Measurements from ENCODE around the gene CCR5. TPM values are rescaled to one million over a fixed set of nuclear protein-coding genes. Genes with fewer than 3 reads are reported as not detected.

CCR5 gene
- total and polyA plus RNA-seq, 2 of the 8 experiments (the other 6 are each of a cell fraction or from before 2014, with no cell fraction given) = not detected

GRCh38 chr3:46393011-46393410 is 22.3 kb downstream of the CCR5 start:
- Histone ChIP-seq H2BK120ac (replicated peaks; ENCODE audit: low read depth, low read length) (no peak overlapping the region), H3K9me3 (ENCODE audit: insufficient read depth in 2 of 2, low read depth in 1 of 2, low read length in 1 of 2) (no peaks in the 10 kb centered on the region), H3K18ac (ENCODE audit: extremely low read depth, low read length) (no peak overlapping the region), H2BK12ac (ENCODE audit: low read depth, low read length) (0 out of 2 replicates have a peak overlapping the region, but pooled peaks have one; percentile 23), H4K20me1 (replicated peaks in 1 of 2; ENCODE audit: control insufficient read depth in 1 of 2, insufficient read depth in 2 of 2, low read length in 2 of 2) (no peaks in the 10 kb centered on the region), H3K36me3 (ENCODE audit: control insufficient read depth in 2 of 4, insufficient read depth in 4 of 4, low read length in 3 of 4) (no peaks in the 10 kb centered on the region), H3K27me3 (replicated peaks in 1 of 4; ENCODE audit: control insufficient read depth in 3 of 4, extremely low read depth in 1 of 4, insufficient read depth in 3 of 4, low read length in 3 of 4) (no peaks in the 10 kb centered on the region), H3K79me2 (ENCODE audit: control insufficient read depth in 1 of 2, insufficient read depth in 2 of 2, low read length in 2 of 2) (no peaks in the 10 kb centered on the region), H2BK15ac (ENCODE audit: low read length) (no peak overlapping the region), H3K14ac (ENCODE audit: insufficient read length) (no peak overlapping the region), H4K91ac (replicated peaks; ENCODE audit: insufficient read length, low read length) (no peak overlapping the region), H3K4me1 (replicated peaks in 1 of 4; ENCODE audit: control insufficient read depth in 3 of 4, insufficient read depth in 4 of 4, low read length in 3 of 4) (peaks cover 0 to 6% (median under 1%) of the 10 kb centered on the region in 4 experiments; a peak in 1 of 7 replicates), H2AK5ac (ENCODE audit: low read depth, low read length) (no peak overlapping the region), H3K4me2 (ENCODE audit: insufficient read depth in 1 of 2, low read depth in 2 of 2, low read length in 2 of 2) (no peak overlapping the region), H3K23me2 (ENCODE audit: low read depth, low read length) (no peaks in the 10 kb centered on the region), H3K23ac (ENCODE audit: insufficient read length) (no peak overlapping the region), H3K4ac (replicated peaks; ENCODE audit: insufficient read length, low read depth, low read length) (no peak overlapping the region), H3K9ac (replicated peaks in 1 of 4; ENCODE audit: extremely low read depth in 1 of 4, low read depth in 3 of 4, low read length in 3 of 4) (no peak overlapping the region), H3K56ac (replicated peaks; ENCODE audit: insufficient read length, low read depth, low read length) (no peak overlapping the region), H2BK5ac (ENCODE audit: low read depth, low read length) (no peak overlapping the region), H3K79me1 (ENCODE audit: low read depth, low read length) (no peaks in the 10 kb centered on the region), H4K8ac (ENCODE audit: extremely low read depth, insufficient read depth, low read length) (no peak overlapping the region), H4K5ac (ENCODE audit: insufficient read length, low read depth, low read length) (no peak overlapping the region), H3K27ac (ENCODE audit: low read depth, low read length) (no peak overlapping the region), H3K4me3 (ENCODE audit: extremely low read depth in 1 of 4, insufficient read depth in 2 of 4, low read depth in 3 of 4, low read length in 4 of 4) (no peak overlapping the region), H2BK20ac (ENCODE audit: low read length) (no peak overlapping the region; the same call in 1 of the 2 replicates), H2AFZ (ENCODE audit: low read length) (no peak overlapping the region)
- TF ChIP-seq, protein P1, sequence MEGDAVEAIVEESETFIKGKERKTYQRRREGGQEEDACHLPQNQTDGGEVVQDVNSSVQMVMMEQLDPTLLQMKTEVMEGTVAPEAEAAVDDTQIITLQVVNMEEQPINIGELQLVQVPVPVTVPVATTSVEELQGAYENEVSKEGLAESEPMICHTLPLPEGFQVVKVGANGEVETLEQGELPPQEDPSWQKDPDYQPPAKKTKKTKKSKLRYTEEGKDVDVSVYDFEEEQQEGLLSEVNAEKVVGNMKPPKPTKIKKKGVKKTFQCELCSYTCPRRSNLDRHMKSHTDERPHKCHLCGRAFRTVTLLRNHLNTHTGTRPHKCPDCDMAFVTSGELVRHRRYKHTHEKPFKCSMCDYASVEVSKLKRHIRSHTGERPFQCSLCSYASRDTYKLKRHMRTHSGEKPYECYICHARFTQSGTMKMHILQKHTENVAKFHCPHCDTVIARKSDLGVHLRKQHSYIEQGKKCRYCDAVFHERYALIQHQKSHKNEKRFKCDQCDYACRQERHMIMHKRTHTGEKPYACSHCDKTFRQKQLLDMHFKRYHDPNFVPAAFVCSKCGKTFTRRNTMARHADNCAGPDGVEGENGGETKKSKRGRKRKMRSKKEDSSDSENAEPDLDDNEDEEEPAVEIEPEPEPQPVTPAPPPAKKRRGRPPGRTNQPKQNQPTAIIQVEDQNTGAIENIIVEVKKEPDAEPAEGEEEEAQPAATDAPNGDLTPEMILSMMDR (IDR thresholded peaks at IDR 0.05; ENCODE audit: control extremely low read depth in 1 of 3, insufficient read depth in 1 of 3, low read depth in 1 of 3, low read length in 3 of 3) = no peak
- TF ChIP-seq KDM5A (IDR thresholded peaks at IDR 0.05; ENCODE audit: low read length) (no peak), SIX5 (IDR thresholded peaks at IDR 0.05; ENCODE audit: low read depth, low read length) (no peak), PHF8 (conservative IDR thresholded peaks at IDR 0.05; ENCODE audit: low read depth, low read length) (no peak), HDAC2 (IDR thresholded peaks at IDR 0.05; ENCODE audit: borderline replicate concordance in 1 of 2, low read depth in 2 of 2, low read length in 2 of 2) (no peak), TBP (IDR thresholded peaks at IDR 0.05; ENCODE audit: low read depth, low read length) (no peak), SP2 (IDR thresholded peaks at IDR 0.05; ENCODE audit: low read length) (no peak), ASH2L (IDR thresholded peaks at IDR 0.05; ENCODE audit: low read length) (no peak), CBX5 (IDR thresholded peaks at IDR 0.05; ENCODE audit: low read depth, low read length) (no peak), GTF2F1 (IDR thresholded peaks at IDR 0.05; ENCODE audit: borderline replicate concordance, low read depth, low read length) (no peak), BCL11A (IDR thresholded peaks at IDR 0.05; ENCODE audit: low read depth in 2 of 2, low read length in 2 of 2) (no peak), BRCA1 (IDR thresholded peaks at IDR 0.05; ENCODE audit: low read depth, low read length) (no peak)
- no peak for DNase-seq (ENCODE audit: low read depth in 1 of 2, low spot score in 2 of 2)
- CTCF ChIA-PET (ENCODE audit: partially characterized antibody) = interaction anchor here (0.6 to 1.4 kb wide), 2 partner anchors 34 to 85 kb away, joined by 3 to 4 read pairs; no protein-coding TSS in a partner anchor
- 91% methylated on average over 2 of the region's 2 CpGs; no CpG with 5 or more reads in 1 of the 2 experiments for WGBS, 2 experiments (ENCODE audit: extremely low coverage in 1 of 2, insufficient coverage in 1 of 2, insufficient read length in 1 of 2, insufficient replicate concordance in 2 of 2, low coverage in 1 of 2, low lambda C conversion rate in 2 of 2, missing lambda C conversion rate in 1 of 2)
- no peak for FAIRE-seq
- POLR2A ChIA-PET (ENCODE audit: partially characterized antibody) = no interaction called here
